HepG2 (cell line): ENCODE data around the gene TTBK1. TPM values are rescaled to one million over a fixed set of nuclear protein-coding genes. Genes with fewer than 3 reads are reported as not detected.
A peak's percentile ranks its signal among the peaks of the same experiment; 100 is the strongest.

Experiments used
- ATAC-seq: fragments of 200-7000 bp; cut with Tn5 transposase; 3 replicates; pipeline ENCODE4 v1.9.1; 2020; ENCODE audit warnings: mild to moderate bottlenecking, moderate library complexity
- BruUV-seq: library from RNA; stranded (reverse); fragments of 400-500 nt; replicated peaks from 2 replicates; lab custom pipeline; 2021; lab: Mats Ljungman, UMichigan
- CTCF ChIA-PET: fragments of 300-600 bp; formaldehyde crosslinking; extraction: SDS; loops from one replicate; lab custom pipeline; 2021; ENCODE audit warnings: low total read pairs, inconsistent platforms, low intra/inter-chr PET ratio; lab: Yijun Ruan, JAX
- POLR2A ChIA-PET: fragments of 350-600 bp; sonication (Branson Sonifier 250); formaldehyde crosslinking; loops from one replicate; lab custom pipeline; 2020; ENCODE audit warnings: antibody characterized with exemption, inconsistent platforms; lab: Yijun Ruan, JAX
- DNase-seq: peaks from one replicate; pipeline ENCODE4 v3.0.0-alpha.2; 2015; ENCODE audit warnings: low spot score
- FAIRE-seq: peaks from 3 replicates; lab custom pipeline; 2011; peaks lifted over from hg19 to GRCh38; lab: Jason Lieb, UNC
- H2AFZ ChIP-seq: one replicate; pipeline ENCODE4 v1.6.1; 2011; ENCODE audit warnings: low read length, inconsistent platforms
- H3K27ac ChIP-seq: fragments of 300-600 bp; 3 replicates; pipeline ENCODE4 v1.8.0; 2011; ENCODE audit warnings: mixed run types, mild to moderate bottlenecking, mixed read lengths, low read length, inconsistent platforms; ENCODE audit not compliant: insufficient read depth; ENCODE audit errors: extremely low read length
- H3K27me3 ChIP-seq, 2 experiments: fragments of 200-600 bp in 1 of 2; 2 replicates in 1 of 2; 3 replicates in 1 of 2; pipeline versions ENCODE4 v1.6.0 to v1.8.0; 2011; ENCODE audit warnings: low read length in 2 of 2, mild to moderate bottlenecking in 2 of 2, moderate library complexity in 2 of 2, inconsistent platforms in 1 of 2; ENCODE audit not compliant: insufficient read depth in 2 of 2, control insufficient read depth in 1 of 2
- H3K36me3 ChIP-seq, 2 experiments: fragments of 200-600 bp in 1 of 2; replicated peaks in 1 of 2; 2 replicates in 1 of 2; 3 replicates in 1 of 2; pipeline versions ENCODE4 v1.5.1 to v1.8.0; 2011; ENCODE audit warnings: low read length in 2 of 2, inconsistent platforms in 1 of 2; ENCODE audit not compliant: insufficient read depth in 2 of 2, control insufficient read depth in 1 of 2
- H3K4me1 ChIP-seq: 2 replicates; pipeline ENCODE4 v1.5.1; 2012; ENCODE audit warnings: low read length, inconsistent platforms; ENCODE audit not compliant: insufficient read depth
- H3K4me2 ChIP-seq: 2 replicates; pipeline ENCODE4 v1.6.0; 2011; ENCODE audit warnings: low read depth, low read length, inconsistent platforms
- H3K4me3 ChIP-seq, 3 experiments: fragments of 200-600 bp in 1 of 3; sonication (generic), shearing (Covaris generic) in 1 of 3; replicated peaks in 1 of 3; 2 replicates each; pipeline ENCODE4 v1.5.1; 2011 to 2016; ENCODE audit warnings: low read length in 3 of 3, inconsistent platforms in 2 of 3, low read depth in 2 of 3, mild to moderate bottlenecking in 2 of 3, control low read depth in 1 of 3, mixed read lengths in 1 of 3; ENCODE audit not compliant: insufficient read depth in 1 of 3
- H3K79me2 ChIP-seq: one replicate; pipeline ENCODE4 v1.6.1; 2011; ENCODE audit warnings: low read length, inconsistent platforms; ENCODE audit not compliant: insufficient read depth
- H3K9ac ChIP-seq: 2 replicates; pipeline ENCODE4 v1.6.0; 2011; ENCODE audit warnings: mild to moderate bottlenecking, low read depth, low read length, inconsistent platforms; ENCODE audit not compliant: insufficient read depth
- H3K9me3 ChIP-seq: 2 replicates; pipeline ENCODE4 v1.5.1; 2012; ENCODE audit warnings: mild to moderate bottlenecking, low read length
- H4K20me1 ChIP-seq: 2 replicates; pipeline ENCODE4 v1.6.0; 2011; ENCODE audit warnings: inconsistent platforms, mild to moderate bottlenecking, low read length, moderate library complexity; ENCODE audit not compliant: insufficient read depth
- CBX1 ChIP-seq: IDR thresholded peaks from one replicate; pipeline ENCODE4 v1.6.1; 2016; ENCODE audit warnings: antibody characterized with exemption, low read depth
- ETV5 ChIP-seq: IDR thresholded peaks from 2 replicates; pipeline ENCODE4 v1.6.1; 2018; ENCODE audit warnings: missing biosample characterization, missing genetic modification reagents, inconsistent platforms, borderline replicate concordance
- GZF1 ChIP-seq: sonication (generic); formaldehyde crosslinking; IDR thresholded peaks from 2 replicates; pipeline ENCODE4 v1.5.1; 2020; ENCODE audit warnings: mild to moderate bottlenecking, missing genetic modification reagents
- IKZF5 ChIP-seq: IDR thresholded peaks from 2 replicates; pipeline ENCODE4 v1.6.1; 2018; ENCODE audit warnings: missing genetic modification reagents, mild to moderate bottlenecking, missing compliant biosample characterization
- NCOR1 ChIP-seq: fragments of 200-600 bp; sonication (generic); IDR thresholded peaks from 2 replicates; pipeline ENCODE4 v1.7.0; 2017; ENCODE audit warnings: antibody characterized with exemption, low read length, borderline replicate concordance
- PLRG1 ChIP-seq: fragments of 450-650 bp; conservative IDR thresholded peaks from 2 replicates; pipeline ENCODE4 v1.6.1; 2016
- PTBP1 ChIP-seq: fragments of 200-400 bp; formaldehyde crosslinking; IDR thresholded peaks from 2 replicates; pipeline ENCODE4 v1.6.1; 2018; ENCODE audit warnings: low read length, low read depth; ENCODE audit not compliant: poor library complexity, severe bottlenecking
- SNAPC2 ChIP-seq: sonication (generic); formaldehyde crosslinking; IDR thresholded peaks from 2 replicates; pipeline ENCODE4 v1.8.1; 2022; ENCODE audit warnings: mild to moderate bottlenecking, missing genetic modification reagents
- WIZ ChIP-seq: sonication (generic); formaldehyde crosslinking; IDR thresholded peaks from 2 replicates; pipeline ENCODE4 v1.5.1; 2020; ENCODE audit warnings: mild to moderate bottlenecking, missing genetic modification reagents
- ZFY ChIP-seq: sonication (generic); formaldehyde crosslinking; IDR thresholded peaks from 2 replicates; pipeline ENCODE4 v1.4.0; 2020; ENCODE audit warnings: missing genetic modification reagents
- ZNF431 ChIP-seq: sonication (generic); formaldehyde crosslinking; IDR thresholded peaks from 2 replicates; pipeline ENCODE4 v1.9.0; 2022; ENCODE audit warnings: missing genetic modification reagents, low read depth, mild to moderate bottlenecking, borderline replicate concordance
- ZNF543 ChIP-seq: sonication (generic); formaldehyde crosslinking; IDR thresholded peaks from 2 replicates; pipeline ENCODE4 v1.4.0; 2020; ENCODE audit warnings: mild to moderate bottlenecking, missing genetic modification reagents
- ZNF556 ChIP-seq: sonication (generic); formaldehyde crosslinking; IDR thresholded peaks from 2 replicates; pipeline ENCODE4 v1.4.0; 2020; ENCODE audit warnings: mild to moderate bottlenecking, missing genetic modification reagents, borderline replicate concordance
- ZNF563 ChIP-seq: sonication (generic); formaldehyde crosslinking; IDR thresholded peaks from 2 replicates; pipeline ENCODE4 v1.8.0; 2022; ENCODE audit warnings: mild to moderate bottlenecking, moderate library complexity, missing genetic modification reagents
- ZNF589 ChIP-seq: sonication (generic); formaldehyde crosslinking; conservative IDR thresholded peaks from 2 replicates; pipeline ENCODE4 v1.8.0; 2022; ENCODE audit warnings: mild to moderate bottlenecking, moderate library complexity, missing genetic modification reagents
- ZNF841 ChIP-seq: sonication (generic); formaldehyde crosslinking; IDR thresholded peaks from 2 replicates; pipeline ENCODE4 v1.8.1; 2023; ENCODE audit warnings: missing genetic modification reagents, borderline replicate concordance
- ZSCAN21 ChIP-seq: sonication (generic); formaldehyde crosslinking; IDR thresholded peaks from 2 replicates; pipeline ENCODE4 v1.8.0; 2022; ENCODE audit warnings: mild to moderate bottlenecking, missing genetic modification reagents, moderate library complexity, borderline replicate concordance
- ZSCAN29 ChIP-seq: sonication (generic); formaldehyde crosslinking; conservative IDR thresholded peaks from 2 replicates; pipeline ENCODE4 v1.4.0; 2020; ENCODE audit warnings: mild to moderate bottlenecking, missing genetic modification reagents
- WGBS: methylation state at CpG from one replicate; pipeline ENCODE4 v1.1.6; 2017; ENCODE audit warnings: low lambda C conversion rate; 5-methylcytosine and 5-hydroxymethylcytosine counted together
- in situ Hi-C: cut with HindIII; loops from 2 replicates; pipeline ENCODE4 v1.10.0; 2017; ENCODE audit warnings: low pct_unique_long_range_greater_than_20kb; ENCODE audit not compliant: extremely low pct_ligation_motif_present
- intact Hi-C: fragments of 100-400 bp; cut with micrococcal nuclease; formaldehyde crosslinking; loops from one replicate; pipeline ENCODE4 v1.10.0; 2022; ENCODE audit not compliant: unreplicated experiment
- polyA plus RNA-seq, 8 experiments: library from polyadenylated mRNA; depleted of rRNA in 3 of 8; stranded (reverse) in 7 of 8; unstranded in 1 of 8; fragments of >200 nt; fragmentation: Illumina TruSeq in 4 of 8; extraction: Trizol in 4 of 8; gene quantifications; 2 replicates each; pipeline versions ENCODE4 v1.2.1 to v1.2.3, GENCODE V29; 2011 to 2016; ENCODE audit warnings: low read depth in 4 of 8, missing spikeins in 1 of 8, mixed read lengths in 1 of 8; ENCODE audit not compliant: insufficient read depth in 1 of 8
- total RNA-seq, 5 experiments: library from RNA; depleted of rRNA; stranded (reverse); fragments of >200 nt; fragmentation: Illumina TruSeq; extraction: Trizol; gene quantifications; 2 replicates each; pipeline ENCODE4 v1.2.3, GENCODE V29; 2016; ENCODE audit warnings: low read depth in 1 of 5
- TF ChIP-seq, protein P1 (sequence below): sonication (generic); formaldehyde crosslinking; IDR thresholded peaks from 2 replicates; pipeline ENCODE4 v1.5.0; 2020; ENCODE audit warnings: mild to moderate bottlenecking, missing genetic modification reagents, borderline replicate concordance
- TF ChIP-seq, protein P2 (sequence below): sonication (generic); formaldehyde crosslinking; IDR thresholded peaks from 2 replicates; pipeline ENCODE4 v1.5.0; 2020; ENCODE audit warnings: missing genetic modification reagents

The TTBK1 gene
- total and polyA plus RNA-seq, 2 of the 13 experiments (the other 11 are each of a cell fraction or from before 2014, with no cell fraction given), result 0.24 to 0.33 TPM

DNA sequence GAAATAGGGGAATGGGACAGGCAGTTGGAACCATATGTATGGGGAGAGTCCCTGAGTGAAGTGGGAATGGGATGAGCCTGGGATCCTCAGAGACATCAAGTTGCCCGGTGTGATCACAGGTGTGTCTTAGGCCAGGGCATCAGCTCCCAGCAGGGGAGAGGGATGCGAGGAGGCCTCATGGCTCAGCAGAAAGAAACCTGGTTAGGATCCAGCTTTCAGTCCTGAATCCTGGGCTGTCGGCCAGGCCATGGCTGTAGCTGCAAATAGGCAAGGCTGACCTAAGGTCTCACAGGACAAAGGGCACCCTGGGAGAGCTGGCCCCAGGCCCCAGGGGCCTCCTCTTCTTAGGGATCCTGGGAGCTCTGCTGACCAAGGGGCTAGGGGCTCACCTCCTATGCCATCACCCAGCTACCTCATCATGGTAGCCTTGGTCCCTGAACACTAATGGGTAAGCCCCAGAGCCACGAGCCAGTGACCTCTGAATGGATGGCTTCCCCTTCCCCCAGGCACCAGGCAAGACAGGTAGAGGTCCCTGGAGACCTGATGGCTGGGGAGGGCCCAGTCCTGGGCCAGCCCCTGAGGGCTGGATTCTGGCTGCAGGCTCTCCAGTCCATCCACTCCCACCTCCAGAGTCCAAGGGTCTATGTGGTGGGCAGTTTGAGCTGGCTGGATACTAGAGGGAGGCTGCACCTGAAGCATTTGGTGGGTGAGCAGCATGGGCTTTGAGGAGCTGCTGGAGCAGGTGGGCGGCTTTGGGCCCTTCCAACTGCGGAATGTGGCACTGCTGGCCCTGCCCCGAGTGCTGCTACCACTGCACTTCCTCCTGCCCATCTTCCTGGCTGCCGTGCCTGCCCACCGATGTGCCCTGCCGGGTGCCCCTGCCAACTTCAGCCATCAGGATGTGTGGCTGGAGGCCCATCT, 54.6 kb downstream of the TTBK1 start, which contains the start of gene SLC22A7:
SLC22A7 (plus strand) TSS at position 617 of the 921 bp plus-strand sequence; CDS start at position 716, 99 bp downstream.
- H2AFZ ChIP-seq, result no peak within 1 kb of the TSS
- ATAC-seq (peak; percentile 84), DNase-seq (peak; percentile 60), FAIRE-seq (peak; percentile 53)
- peak within 1 kb of the TSS; percentile 53 for H3K9ac ChIP-seq
- H3K4me2 ChIP-seq, result peak within 1 kb of the TSS; percentile 71
- intact Hi-C loops (no loop called here), in situ Hi-C loops (no loop called here)
- peaks cover 72% of the 10 kb centered on the region for H3K4me1 ChIP-seq
- no peaks in the 10 kb centered on the region for H3K9me3 ChIP-seq
- peak within 1 kb of the TSS; percentile 70 for H3K27ac ChIP-seq
- H3K4me3 ChIP-seq, result peak within 1 kb of the TSS; percentile 16 to 61 (median 17); a peak in 5 of 6 replicates
- ChIA-PET CTCF (no interaction called here), POLR2A (interaction anchor here (0.7 to 5.2 kb wide), 13 partner anchors 10 to 72 kb away, joined by 3 to 67 read pairs (median 4); partner anchors contain the start of genes CRIP3, DNPH1 and ZNF318)
- BruUV-seq, result no TSS peak
- WGBS, result 18% methylated on average over 7 of the region's 10 CpGs
- no peaks in the 10 kb centered on the region for H3K79me2 ChIP-seq
- no peaks in the 10 kb centered on the region for H4K20me1 ChIP-seq
- no peaks in the 10 kb centered on the region for H3K27me3 ChIP-seq
- no peaks in the 10 kb centered on the region; a peak in 1 of 5 replicates for H3K36me3 ChIP-seq
- TF ChIP-seq ZFY (CRISPR knock-in tag) (peak; percentile 78), ZSCAN29 (peak; percentile 74; the same call in 1 of the 2 replicates), NCOR1 (peak; percentile 87), ZNF556 (CRISPR knock-in tag) (peak; percentile 65; the same call in 1 of the 2 replicates), ZNF589 (no peak), IKZF5 (CRISPR knock-in tag) (peak; percentile 32; the same call in 1 of the 2 replicates), WIZ (CRISPR knock-in tag) (peak; percentile 71; the same call in 1 of the 2 replicates), SNAPC2 (CRISPR knock-in tag) (no peak), PLRG1 (no peak), ZNF841 (CRISPR knock-in tag) (no peak), CBX1 (no peak), ZNF543 (CRISPR knock-in tag) (peak; percentile 50; the same call in 1 of the 2 replicates), ETV5 (CRISPR knock-in tag) (peak; percentile 11; the same call in 1 of the 2 replicates), GZF1 (no peak; the same call in 1 of the 2 replicates), PTBP1 (no peak), ZNF563 (CRISPR knock-in tag) (no peak), ZSCAN21 (CRISPR knock-in tag) (peak; percentile 81), ZNF431 (CRISPR knock-in tag) (no peak)
- TF ChIP-seq, protein P1, sequence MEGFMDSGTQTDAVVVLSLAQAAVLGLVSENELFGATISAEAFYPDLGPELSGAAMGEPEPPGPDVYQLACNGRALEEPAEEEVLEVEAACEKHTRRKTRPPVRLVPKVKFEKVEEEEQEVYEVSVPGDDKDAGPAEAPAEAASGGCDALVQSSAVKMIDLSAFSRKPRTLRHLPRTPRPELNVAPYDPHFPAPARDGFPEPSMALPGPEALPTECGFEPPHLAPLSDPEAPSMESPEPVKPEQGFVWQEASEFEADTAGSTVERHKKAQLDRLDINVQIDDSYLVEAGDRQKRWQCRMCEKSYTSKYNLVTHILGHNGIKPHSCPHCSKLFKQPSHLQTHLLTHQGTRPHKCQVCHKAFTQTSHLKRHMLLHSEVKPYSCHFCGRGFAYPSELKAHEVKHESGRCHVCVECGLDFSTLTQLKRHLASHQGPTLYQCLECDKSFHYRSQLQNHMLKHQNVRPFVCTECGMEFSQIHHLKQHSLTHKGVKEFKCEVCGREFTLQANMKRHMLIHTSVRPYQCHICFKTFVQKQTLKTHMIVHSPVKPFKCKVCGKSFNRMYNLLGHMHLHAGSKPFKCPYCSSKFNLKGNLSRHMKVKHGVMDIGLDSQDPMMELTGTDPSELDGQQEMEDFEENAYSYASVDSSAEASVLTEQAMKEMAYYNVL, result no peak; the same call in none of the 2 replicates
- TF ChIP-seq, protein P2, sequence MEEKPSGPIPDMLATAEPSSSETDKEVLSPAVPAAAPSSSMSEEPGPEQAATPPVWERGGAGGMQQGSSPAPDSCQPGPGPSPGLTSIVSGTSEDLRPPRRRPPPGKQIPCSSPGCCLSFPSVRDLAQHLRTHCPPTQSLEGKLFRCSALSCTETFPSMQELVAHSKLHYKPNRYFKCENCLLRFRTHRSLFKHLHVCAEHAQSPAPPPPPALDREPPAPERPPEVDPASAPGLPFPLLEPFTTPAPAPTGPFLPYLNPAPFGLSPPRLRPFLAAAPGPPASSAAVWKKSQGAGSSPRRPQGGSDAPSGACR, result 0 out of 2 replicates have a peak, but pooled peaks have one; percentile 19
